IMR-90 (cell line): ENCODE data around the gene PTCD1. TPM values are rescaled to one million over a fixed set of nuclear protein-coding genes. Genes with fewer than 3 reads are reported as not detected.

Experiments
- ATAC-seq: fragments of 200-7000 bp; cut with Tn5 transposase; 2 replicates; pipeline ENCODE4 v1.9.1; 2020; ENCODE audit warnings: low read depth, mild to moderate bottlenecking, moderate library complexity
- BruUV-seq: library from RNA; stranded (reverse); fragments of 400-500 nt; replicated peaks from 2 replicates; lab custom pipeline; 2021; lab: Mats Ljungman, UMichigan
- CTCF ChIA-PET: fragments of 300-600 bp; formaldehyde crosslinking; extraction: SDS; loops from one replicate; lab custom pipeline; 2021; ENCODE audit warnings: antibody characterized with exemption; lab: Yijun Ruan, JAX
- POLR2A ChIA-PET: fragments of 300-600 bp; sonication (Branson Sonifier 250); formaldehyde crosslinking; loops from one replicate; lab custom pipeline; 2022; ENCODE audit warnings: antibody characterized with exemption; ENCODE audit not compliant: unreplicated experiment; lab: Charles Lee
- DNase-seq: peaks from one replicate; pipeline ENCODE4 v3.0.0; 2013
- H2AFZ ChIP-seq: replicated peaks from 2 replicates; pipeline ENCODE3; 2013; ENCODE audit warnings: low read length, mild to moderate bottlenecking; ENCODE audit not compliant: poor library complexity
- H2AK5ac ChIP-seq: 2 replicates; pipeline ENCODE4 v1.6.1; 2013; ENCODE audit warnings: low read depth, low read length, inconsistent platforms
- H2AK9ac ChIP-seq: replicated peaks from 2 replicates; pipeline ENCODE3; 2013; ENCODE audit warnings: mild to moderate bottlenecking, low read depth, low read length, moderate library complexity; ENCODE audit not compliant: poor library complexity
- H2BK120ac ChIP-seq: 2 replicates; pipeline ENCODE4 v1.6.1; 2013; ENCODE audit warnings: low read depth, low read length, inconsistent platforms
- H2BK15ac ChIP-seq: 3 replicates; pipeline ENCODE4 v1.6.1; 2013; ENCODE audit warnings: low read depth, low read length, inconsistent platforms
- H2BK20ac ChIP-seq: 2 replicates; pipeline ENCODE4 v1.6.1; 2013; ENCODE audit warnings: low read depth, mild to moderate bottlenecking, inconsistent platforms, low read length, moderate library complexity
- H2BK5ac ChIP-seq: 2 replicates; pipeline ENCODE4 v1.6.1; 2013; ENCODE audit warnings: mild to moderate bottlenecking, low read depth, low read length, inconsistent platforms; ENCODE audit not compliant: poor library complexity, severe bottlenecking
- H3K14ac ChIP-seq: replicated peaks from 2 replicates; pipeline ENCODE4 v1.6.1; 2013; ENCODE audit warnings: low read depth, low read length, inconsistent platforms
- H3K18ac ChIP-seq: 2 replicates; pipeline ENCODE4 v1.6.1; 2013; ENCODE audit warnings: low read depth, low read length, control low read depth
- H3K23ac ChIP-seq: 2 replicates; pipeline ENCODE4 v1.6.1; 2013; ENCODE audit warnings: low read depth, low read length, inconsistent platforms
- H3K27ac ChIP-seq: 2 replicates; pipeline ENCODE4 v1.5.1; 2013; ENCODE audit warnings: mild to moderate bottlenecking, control low read depth, low read length; ENCODE audit not compliant: insufficient read depth
- H3K27me3 ChIP-seq: 2 replicates; pipeline ENCODE4 v1.6.1; 2013; ENCODE audit warnings: low read length; ENCODE audit not compliant: control insufficient read depth, insufficient read depth
- H3K36me3 ChIP-seq: 2 replicates; pipeline ENCODE4 v1.6.1; 2013; ENCODE audit warnings: low read length, mixed read lengths; ENCODE audit not compliant: control insufficient read depth, insufficient read depth
- H3K4ac ChIP-seq: 2 replicates; pipeline ENCODE4 v1.6.1; 2013; ENCODE audit warnings: low read depth, low read length, inconsistent platforms
- H3K4me1 ChIP-seq: 2 replicates; pipeline ENCODE4 v1.6.1; 2013; ENCODE audit warnings: low read length, mixed read lengths; ENCODE audit not compliant: control insufficient read depth, insufficient read depth
- H3K4me2 ChIP-seq: 2 replicates; pipeline ENCODE4 v1.6.1; 2013; ENCODE audit warnings: low read depth, mild to moderate bottlenecking, control low read depth, low read length, moderate library complexity
- H3K4me3 ChIP-seq: 2 replicates; pipeline ENCODE4 v1.5.1; 2013; ENCODE audit warnings: low read depth, mild to moderate bottlenecking, control low read depth, low read length, moderate library complexity; ENCODE audit not compliant: insufficient read depth
- H3K56ac ChIP-seq: 2 replicates; pipeline ENCODE4 v1.6.1; 2013; ENCODE audit warnings: low read length, inconsistent platforms; ENCODE audit not compliant: insufficient read depth; ENCODE audit errors: extremely low read depth
- H3K79me1 ChIP-seq, 2 experiments: 2 replicates each; pipeline ENCODE4 v1.6.1; 2013; ENCODE audit warnings: low read length in 2 of 2, inconsistent platforms in 1 of 2, low read depth in 1 of 2
- H3K9ac ChIP-seq: 2 replicates; pipeline ENCODE4 v1.6.1; 2013; ENCODE audit warnings: low read depth, low read length, control low read depth
- H3K9me1 ChIP-seq: 2 replicates; pipeline ENCODE4 v1.6.1; 2013; ENCODE audit warnings: low read length, inconsistent platforms; ENCODE audit not compliant: insufficient read depth
- H3K9me3 ChIP-seq: 2 replicates; pipeline ENCODE4 v1.6.1; 2013; ENCODE audit warnings: low read length; ENCODE audit not compliant: control insufficient read depth, insufficient read depth
- H4K20me1 ChIP-seq: 2 replicates; pipeline ENCODE4 v1.6.1; 2013; ENCODE audit warnings: low read length, inconsistent platforms; ENCODE audit not compliant: insufficient read depth
- H4K5ac ChIP-seq: 2 replicates; pipeline ENCODE4 v1.6.1; 2013; ENCODE audit warnings: mild to moderate bottlenecking, low read depth, low read length, control low read depth
- H4K8ac ChIP-seq, 2 experiments: 2 replicates each; pipeline ENCODE4 v1.6.1; 2013; ENCODE audit warnings: low read depth in 2 of 2, low read length in 2 of 2, control low read depth in 1 of 2, inconsistent platforms in 1 of 2
- H4K91ac ChIP-seq: 2 replicates; pipeline ENCODE4 v1.6.1; 2013; ENCODE audit warnings: low read depth, low read length, inconsistent platforms; ENCODE audit not compliant: insufficient read depth
- CEBPB ChIP-seq: IDR thresholded peaks from 2 replicates; pipeline ENCODE4 v1.6.1; 2012; ENCODE audit warnings: low read depth, low read length, improper control_type of control experiment
- MXI1 ChIP-seq: IDR thresholded peaks from 2 replicates; pipeline ENCODE4 v1.6.1; 2012; ENCODE audit warnings: low read depth, mild to moderate bottlenecking, low read length, moderate library complexity, borderline replicate concordance
- NFE2L2 ChIP-seq: fragments of 150-350 bp; IDR thresholded peaks from 2 replicates; pipeline ENCODE4 v1.6.1; 2016; ENCODE audit warnings: low read depth, mild to moderate bottlenecking, low read length
- POLR2A ChIP-seq: IDR thresholded peaks from 2 replicates; pipeline ENCODE4 v1.6.1; 2012; ENCODE audit warnings: mild to moderate bottlenecking, low read depth, low read length
- RAD21 ChIP-seq: IDR thresholded peaks from 2 replicates; pipeline ENCODE4 v1.6.1; 2012; ENCODE audit warnings: low read length, improper control_type of control experiment
- RCOR1 ChIP-seq: IDR thresholded peaks from 2 replicates; pipeline ENCODE4 v1.6.1; 2012; ENCODE audit warnings: mild to moderate bottlenecking, low read length, improper control_type of control experiment; ENCODE audit not compliant: insufficient replicate concordance
- WGBS, 2 experiments: methylation state at CpG; one replicate each; pipeline versions ENCODE4 v1.1.5 to v1.1.7; 2013; ENCODE audit warnings: missing lambda C conversion rate in 2 of 2; ENCODE audit not compliant: insufficient read length in 1 of 2; ENCODE audit errors: extremely low coverage in 2 of 2; 5-methylcytosine and 5-hydroxymethylcytosine counted together
- dilution Hi-C: fragments of 300-500 bp; cut with HindIII; formaldehyde crosslinking; loops from one replicate; pipeline ENCODE4 v1.14.3; 2018; ENCODE audit warnings: low sequenced_read_pairs; ENCODE audit not compliant: unreplicated experiment
- in situ Hi-C: fragments of 300-500 bp; cut with MboI; formaldehyde crosslinking; loops from 3 replicates; pipeline ENCODE4 v1.14.3; 2019; ENCODE audit warnings: low sequenced_read_pairs, inconsistent platforms, mixed read lengths
- intact Hi-C: fragments of 100-400 bp; cut with micrococcal nuclease; formaldehyde crosslinking; loops from 2 replicates; pipeline ENCODE4 v1.10.0; 2022
- polyA plus RNA-seq, 3 experiments: library from polyadenylated mRNA; depleted of rRNA; stranded (reverse); fragments of >200 nt; gene quantifications; 2 replicates each; pipeline ENCODE4 v1.2.3, GENCODE V29; 2012; ENCODE audit warnings: low replicate concordance in 1 of 3
- total RNA-seq: library from RNA; depleted of rRNA; stranded (reverse); fragments of >200 nt; gene quantifications from 2 replicates; pipeline ENCODE4 v1.2.3, GENCODE V29; 2012
- TF ChIP-seq, protein P1 (sequence below): fragments of 150-350 bp; IDR thresholded peaks from 2 replicates; pipeline ENCODE4 v1.6.1; 2017; ENCODE audit warnings: mild to moderate bottlenecking, antibody characterized with exemption, low read length, low read depth
- TF ChIP-seq, protein P2 (sequence below): conservative IDR thresholded peaks from 2 replicates; pipeline ENCODE4 v1.5.1; 2012; ENCODE audit warnings: mild to moderate bottlenecking, low read depth, low read length, improper control_type of control experiment
- TF ChIP-seq, protein P3 (sequence below): fragments of 150-350 bp; IDR thresholded peaks from 2 replicates; pipeline ENCODE4 v1.6.1; 2016; ENCODE audit warnings: low read depth, mild to moderate bottlenecking, low read length, moderate library complexity, borderline replicate concordance

PTCD1 gene
- total and polyA plus RNA-seq, 2 of the 4 experiments (the other 2 are of a cell fraction), result 2.2 to 4.0 TPM

DNA sequence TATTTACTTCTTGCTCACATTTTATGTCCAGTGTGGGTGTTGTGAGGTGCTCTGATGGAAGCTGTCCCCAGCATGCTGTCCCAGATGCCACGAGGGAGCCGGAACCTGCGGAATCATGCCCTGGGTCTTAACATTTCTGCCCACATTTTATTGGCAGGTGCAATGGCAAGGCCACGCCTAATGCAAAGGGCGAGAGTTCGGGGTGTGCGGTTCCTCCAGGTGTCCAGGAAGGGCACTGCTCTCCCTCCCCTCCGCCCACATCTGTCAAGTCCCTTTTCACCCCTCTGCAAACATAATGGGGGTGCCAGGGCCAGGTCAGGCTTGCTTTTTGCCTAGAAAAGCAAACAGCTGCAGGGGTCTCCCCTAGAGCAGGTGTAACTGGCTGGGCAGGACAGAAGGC, 46.6 kb downstream of the PTCD1 start:
- peaks cover 7% of the 10 kb centered on the region for H3K4me1 ChIP-seq
- dilution Hi-C loops, result no loop called here

More for the DNA sequence above, 46.6 kb downstream of the PTCD1 start:
- Histone ChIP-seq H3K4me3 (no peak overlapping the region), H2BK15ac (no peak overlapping the region), H3K27ac (no peak overlapping the region), H3K56ac (no peak overlapping the region), H3K27me3 (no peaks in the 10 kb centered on the region), H3K18ac (no peak overlapping the region), H4K8ac (no peak overlapping the region), H3K9ac (no peak overlapping the region), H3K9me1 (peaks cover 3% of the 10 kb centered on the region), H2BK120ac (no peak overlapping the region), H3K14ac (no peak overlapping the region), H3K9me3 (no peaks in the 10 kb centered on the region), H2AK5ac (no peak overlapping the region), H4K5ac (no peak overlapping the region), H3K4me2 (no peak overlapping the region), H3K23ac (peak overlapping the region; percentile 38), H4K91ac (no peak overlapping the region), H2AFZ (no peak overlapping the region), H3K79me1 (peaks cover 5 to 50% of the 10 kb centered on the region in 2 experiments), H2BK20ac (no peak overlapping the region), H4K20me1 (peaks cover 47% of the 10 kb centered on the region), H3K36me3 (peaks cover 62% of the 10 kb centered on the region), H3K4ac (no peak overlapping the region), H2AK9ac (no peak overlapping the region), H2BK5ac (no peak overlapping the region)
- no CpG with 5 or more reads among the region's 8 CpGs for WGBS, 2 experiments
- DNase-seq (no peak), ATAC-seq (no peak)
- ChIA-PET POLR2A (interaction anchor here (0.8 kb wide), 1 partner anchor 17 kb away, joined by 5 read pairs; the partner anchor contains the start of genes BUD31 and PDAP1), CTCF (interaction anchor here (0.8 kb wide), 1 partner anchor 390 kb away, joined by 3 read pairs; no protein-coding TSS in a partner anchor)
- intact Hi-C loops, result no loop called here
- in situ Hi-C loops, result no loop called here
- TF ChIP-seq NFE2L2, result no peak
- no peak for TF ChIP-seq MXI1
- TF ChIP-seq, protein P1, sequence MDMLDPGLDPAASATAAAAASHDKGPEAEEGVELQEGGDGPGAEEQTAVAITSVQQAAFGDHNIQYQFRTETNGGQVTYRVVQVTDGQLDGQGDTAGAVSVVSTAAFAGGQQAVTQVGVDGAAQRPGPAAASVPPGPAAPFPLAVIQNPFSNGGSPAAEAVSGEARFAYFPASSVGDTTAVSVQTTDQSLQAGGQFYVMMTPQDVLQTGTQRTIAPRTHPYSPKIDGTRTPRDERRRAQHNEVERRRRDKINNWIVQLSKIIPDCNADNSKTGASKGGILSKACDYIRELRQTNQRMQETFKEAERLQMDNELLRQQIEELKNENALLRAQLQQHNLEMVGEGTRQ, result no peak
- TF ChIP-seq CEBPB, result no peak
- no peak for TF ChIP-seq RCOR1
- TF ChIP-seq, protein P2, sequence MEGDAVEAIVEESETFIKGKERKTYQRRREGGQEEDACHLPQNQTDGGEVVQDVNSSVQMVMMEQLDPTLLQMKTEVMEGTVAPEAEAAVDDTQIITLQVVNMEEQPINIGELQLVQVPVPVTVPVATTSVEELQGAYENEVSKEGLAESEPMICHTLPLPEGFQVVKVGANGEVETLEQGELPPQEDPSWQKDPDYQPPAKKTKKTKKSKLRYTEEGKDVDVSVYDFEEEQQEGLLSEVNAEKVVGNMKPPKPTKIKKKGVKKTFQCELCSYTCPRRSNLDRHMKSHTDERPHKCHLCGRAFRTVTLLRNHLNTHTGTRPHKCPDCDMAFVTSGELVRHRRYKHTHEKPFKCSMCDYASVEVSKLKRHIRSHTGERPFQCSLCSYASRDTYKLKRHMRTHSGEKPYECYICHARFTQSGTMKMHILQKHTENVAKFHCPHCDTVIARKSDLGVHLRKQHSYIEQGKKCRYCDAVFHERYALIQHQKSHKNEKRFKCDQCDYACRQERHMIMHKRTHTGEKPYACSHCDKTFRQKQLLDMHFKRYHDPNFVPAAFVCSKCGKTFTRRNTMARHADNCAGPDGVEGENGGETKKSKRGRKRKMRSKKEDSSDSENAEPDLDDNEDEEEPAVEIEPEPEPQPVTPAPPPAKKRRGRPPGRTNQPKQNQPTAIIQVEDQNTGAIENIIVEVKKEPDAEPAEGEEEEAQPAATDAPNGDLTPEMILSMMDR, result no peak
- no peak for TF ChIP-seq POLR2A
- no peak for TF ChIP-seq RAD21
- TF ChIP-seq, protein P3, sequence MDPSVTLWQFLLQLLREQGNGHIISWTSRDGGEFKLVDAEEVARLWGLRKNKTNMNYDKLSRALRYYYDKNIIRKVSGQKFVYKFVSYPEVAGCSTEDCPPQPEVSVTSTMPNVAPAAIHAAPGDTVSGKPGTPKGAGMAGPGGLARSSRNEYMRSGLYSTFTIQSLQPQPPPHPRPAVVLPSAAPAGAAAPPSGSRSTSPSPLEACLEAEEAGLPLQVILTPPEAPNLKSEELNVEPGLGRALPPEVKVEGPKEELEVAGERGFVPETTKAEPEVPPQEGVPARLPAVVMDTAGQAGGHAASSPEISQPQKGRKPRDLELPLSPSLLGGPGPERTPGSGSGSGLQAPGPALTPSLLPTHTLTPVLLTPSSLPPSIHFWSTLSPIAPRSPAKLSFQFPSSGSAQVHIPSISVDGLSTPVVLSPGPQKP, result no peak
- no TSS peak for BruUV-seq
